ENCODE data around the gene SLC51A.

The SLC51A gene

GRCh38 chr3:196186651-196187573, 29.4 kb upstream of the SLC51A start:
- TF ChIP-seq EGR1 (IDR thresholded peaks at IDR 0.05), result no peak
- no peak for TF ChIP-seq CEBPB (IDR thresholded peaks at IDR 0.05)
- TF ChIP-seq USF1 (IDR thresholded peaks at IDR 0.05), result no peak
- TF ChIP-seq, protein P1, sequence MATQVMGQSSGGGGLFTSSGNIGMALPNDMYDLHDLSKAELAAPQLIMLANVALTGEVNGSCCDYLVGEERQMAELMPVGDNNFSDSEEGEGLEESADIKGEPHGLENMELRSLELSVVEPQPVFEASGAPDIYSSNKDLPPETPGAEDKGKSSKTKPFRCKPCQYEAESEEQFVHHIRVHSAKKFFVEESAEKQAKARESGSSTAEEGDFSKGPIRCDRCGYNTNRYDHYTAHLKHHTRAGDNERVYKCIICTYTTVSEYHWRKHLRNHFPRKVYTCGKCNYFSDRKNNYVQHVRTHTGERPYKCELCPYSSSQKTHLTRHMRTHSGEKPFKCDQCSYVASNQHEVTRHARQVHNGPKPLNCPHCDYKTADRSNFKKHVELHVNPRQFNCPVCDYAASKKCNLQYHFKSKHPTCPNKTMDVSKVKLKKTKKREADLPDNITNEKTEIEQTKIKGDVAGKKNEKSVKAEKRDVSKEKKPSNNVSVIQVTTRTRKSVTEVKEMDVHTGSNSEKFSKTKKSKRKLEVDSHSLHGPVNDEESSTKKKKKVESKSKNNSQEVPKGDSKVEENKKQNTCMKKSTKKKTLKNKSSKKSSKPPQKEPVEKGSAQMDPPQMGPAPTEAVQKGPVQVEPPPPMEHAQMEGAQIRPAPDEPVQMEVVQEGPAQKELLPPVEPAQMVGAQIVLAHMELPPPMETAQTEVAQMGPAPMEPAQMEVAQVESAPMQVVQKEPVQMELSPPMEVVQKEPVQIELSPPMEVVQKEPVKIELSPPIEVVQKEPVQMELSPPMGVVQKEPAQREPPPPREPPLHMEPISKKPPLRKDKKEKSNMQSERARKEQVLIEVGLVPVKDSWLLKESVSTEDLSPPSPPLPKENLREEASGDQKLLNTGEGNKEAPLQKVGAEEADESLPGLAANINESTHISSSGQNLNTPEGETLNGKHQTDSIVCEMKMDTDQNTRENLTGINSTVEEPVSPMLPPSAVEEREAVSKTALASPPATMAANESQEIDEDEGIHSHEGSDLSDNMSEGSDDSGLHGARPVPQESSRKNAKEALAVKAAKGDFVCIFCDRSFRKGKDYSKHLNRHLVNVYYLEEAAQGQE (IDR thresholded peaks at IDR 0.05; ENCODE audit: low read depth), result no peak
- no peak for TF ChIP-seq YY1 (IDR thresholded peaks at IDR 0.05; ENCODE audit: low read depth)

DNA sequence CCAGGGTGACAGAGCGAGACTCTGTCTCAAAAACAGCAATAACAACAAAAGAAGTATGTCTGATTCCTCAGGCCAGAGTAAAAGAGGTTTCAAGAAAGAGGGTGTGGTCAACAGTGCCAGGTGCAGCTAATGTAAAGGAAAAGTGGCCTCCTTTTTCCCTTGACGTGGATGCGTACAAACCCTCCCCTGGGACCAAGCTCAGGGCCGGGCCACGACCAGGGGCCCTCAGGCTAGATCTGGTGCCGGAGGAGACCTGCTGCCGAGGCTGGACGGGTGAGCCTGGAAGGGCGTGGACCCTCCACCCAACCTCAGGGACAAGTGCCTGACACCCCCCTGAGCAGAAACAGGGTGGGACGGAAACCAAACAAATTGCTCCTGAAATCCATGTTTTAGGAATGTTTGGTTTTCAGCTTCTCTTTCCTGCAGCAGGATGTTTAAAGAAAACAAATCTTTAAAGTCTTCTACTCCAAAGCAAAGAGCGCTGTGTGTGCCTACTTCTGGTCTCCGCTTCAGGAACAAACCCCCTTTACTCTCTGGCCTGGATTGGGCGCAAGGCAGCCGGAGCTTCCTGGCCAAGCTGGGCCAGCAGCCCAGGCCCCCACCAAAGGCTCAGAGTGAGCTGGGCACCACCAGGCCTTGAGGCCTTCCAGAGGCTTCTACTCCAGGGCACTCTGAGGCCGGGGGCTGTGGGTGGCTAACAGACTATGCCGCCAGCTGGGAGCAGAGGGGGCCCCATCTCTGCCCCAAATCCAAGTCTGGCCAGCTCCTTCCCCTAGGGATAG, 26.6 kb upstream of the SLC51A start:
- TF ChIP-seq TEAD4 (IDR thresholded peaks at IDR 0.05) (no peak), RAD21 (IDR thresholded peaks at IDR 0.05; ENCODE audit: low read depth) (no peak), ZBTB7A (IDR thresholded peaks at IDR 0.05; ENCODE audit: low read depth) (no peak), TCF12 (IDR thresholded peaks at IDR 0.05; ENCODE audit: low read depth) (no peak), CREB1 (IDR thresholded peaks at IDR 0.05; ENCODE audit: low read depth) (no peak), FOXM1 (IDR thresholded peaks at IDR 0.05; ENCODE audit: borderline replicate concordance, low read depth) (no peak), CEBPB (IDR thresholded peaks at IDR 0.05) (no peak), USF1 (IDR thresholded peaks at IDR 0.05) (no peak), EP300 (IDR thresholded peaks at IDR 0.05; ENCODE audit: borderline replicate concordance) (no peak), YY1 (IDR thresholded peaks at IDR 0.05; ENCODE audit: low read depth) (no peak), NFIC (IDR thresholded peaks at IDR 0.05) (no peak), TAF1 (IDR thresholded peaks at IDR 0.05; ENCODE audit: low read depth) (no peak), MAX (IDR thresholded peaks at IDR 0.05) (no peak), EGR1 (IDR thresholded peaks at IDR 0.05) (no peak)
- TF ChIP-seq, protein P1 (IDR thresholded peaks at IDR 0.05; ENCODE audit: low read depth), result no peak

DNA sequence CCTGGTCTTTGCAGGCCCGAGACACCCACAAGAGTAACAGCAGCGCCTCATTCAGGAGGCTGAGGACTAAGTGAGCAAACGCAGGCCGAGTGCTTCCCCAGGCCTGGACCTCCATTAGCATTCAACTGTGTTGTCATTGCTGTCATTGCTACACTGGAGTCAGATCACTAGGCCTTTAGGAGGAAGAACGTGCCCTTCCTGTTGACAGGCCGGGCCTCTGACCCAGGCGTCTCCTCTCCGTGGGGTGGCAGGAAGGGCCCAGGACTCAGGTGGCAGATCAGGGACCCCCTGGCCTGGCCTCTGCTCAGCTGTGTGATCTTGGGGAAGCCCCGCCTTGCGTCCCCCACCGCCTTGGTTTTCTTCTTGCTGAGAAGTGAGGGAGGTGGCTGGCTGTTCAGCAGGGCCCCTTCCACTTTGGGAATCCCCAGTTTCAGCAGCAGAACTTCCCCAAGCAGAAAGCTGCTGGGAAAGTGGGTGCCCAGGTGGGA, 24.3 kb upstream of the SLC51A start:
- peak; percentile 61 for TF ChIP-seq RAD21 (IDR thresholded peaks at IDR 0.05; ENCODE audit: low read depth)
- no peak for TF ChIP-seq MAX (IDR thresholded peaks at IDR 0.05)
- TF ChIP-seq CEBPB (IDR thresholded peaks at IDR 0.05), result no peak
- no peak for TF ChIP-seq FOXM1 (IDR thresholded peaks at IDR 0.05; ENCODE audit: borderline replicate concordance, low read depth)

GRCh38 chr3:196192524-196193051, 23.7 kb upstream of the SLC51A start:
- TF ChIP-seq CEBPB (IDR thresholded peaks at IDR 0.05) (no peak), CREB1 (IDR thresholded peaks at IDR 0.05; ENCODE audit: low read depth) (no peak), YY1 (IDR thresholded peaks at IDR 0.05; ENCODE audit: low read depth) (no peak), TEAD4 (IDR thresholded peaks at IDR 0.05) (no peak), RAD21 (IDR thresholded peaks at IDR 0.05; ENCODE audit: low read depth) (no peak), EGR1 (IDR thresholded peaks at IDR 0.05) (no peak), USF1 (IDR thresholded peaks at IDR 0.05) (no peak), NFIC (IDR thresholded peaks at IDR 0.05) (no peak), FOXM1 (IDR thresholded peaks at IDR 0.05; ENCODE audit: borderline replicate concordance, low read depth) (no peak), TCF12 (IDR thresholded peaks at IDR 0.05; ENCODE audit: low read depth) (no peak)
- TF ChIP-seq, protein P1 (IDR thresholded peaks at IDR 0.05; ENCODE audit: low read depth), result no peak

Measured in Ishikawa (cell line).